RWPE2 (cell line): ENCODE measurements around the gene SPEG.

Experiments
- ATAC-seq: fragments of 200-7000 bp; cut with Tn5 transposase; 3 replicates; pipeline ENCODE4 v1.9.1; 2021; ENCODE audit warnings: low read depth
- DNase-seq: peaks from one replicate; pipeline ENCODE4 v3.0.0-alpha.2; 2020; ENCODE audit warnings: low spot score
- H3K27ac ChIP-seq: fragments of 450-650 bp; 2 replicates; pipeline ENCODE4 v1.5.1; 2017; ENCODE audit warnings: mild to moderate bottlenecking; ENCODE audit not compliant: poor library complexity, severe bottlenecking
- H3K27me3 ChIP-seq: fragments of 250-450 bp; sonication (Bioruptor Pico); 2 replicates; pipeline ENCODE4 v1.5.1; 2021; ENCODE audit warnings: mild to moderate bottlenecking, moderate library complexity; ENCODE audit not compliant: insufficient read depth, poor library complexity, severe bottlenecking
- H3K36me3 ChIP-seq: fragments of 250-450 bp; sonication (Bioruptor Pico); 2 replicates; pipeline ENCODE4 v1.5.1; 2020; ENCODE audit warnings: low read depth, mild to moderate bottlenecking, moderate library complexity
- H3K4me1 ChIP-seq: fragments of 250-450 bp; sonication (Bioruptor Pico); 2 replicates; pipeline ENCODE4 v1.5.1; 2021; ENCODE audit warnings: mild to moderate bottlenecking, moderate library complexity; ENCODE audit not compliant: insufficient read depth, poor library complexity, severe bottlenecking
- H3K4me3 ChIP-seq: fragments of 250-450 bp; sonication (Bioruptor Pico); 2 replicates; pipeline ENCODE4 v1.5.1; 2021; ENCODE audit warnings: mild to moderate bottlenecking, moderate library complexity; ENCODE audit not compliant: severe bottlenecking
- H3K9me3 ChIP-seq: fragments of 250-450 bp; sonication (Bioruptor Pico); 2 replicates; pipeline ENCODE4 v1.5.1; 2021; ENCODE audit warnings: mild to moderate bottlenecking, moderate library complexity; ENCODE audit not compliant: severe bottlenecking
- TF ChIP-seq, protein P1 (sequence below): fragments of 450-650 bp; IDR thresholded peaks from one replicate; pipeline ENCODE4 v1.5.1; 2017; ENCODE audit warnings: mild to moderate bottlenecking, moderate library complexity; ENCODE audit not compliant: poor library complexity, severe bottlenecking

The SPEG gene

DNA sequence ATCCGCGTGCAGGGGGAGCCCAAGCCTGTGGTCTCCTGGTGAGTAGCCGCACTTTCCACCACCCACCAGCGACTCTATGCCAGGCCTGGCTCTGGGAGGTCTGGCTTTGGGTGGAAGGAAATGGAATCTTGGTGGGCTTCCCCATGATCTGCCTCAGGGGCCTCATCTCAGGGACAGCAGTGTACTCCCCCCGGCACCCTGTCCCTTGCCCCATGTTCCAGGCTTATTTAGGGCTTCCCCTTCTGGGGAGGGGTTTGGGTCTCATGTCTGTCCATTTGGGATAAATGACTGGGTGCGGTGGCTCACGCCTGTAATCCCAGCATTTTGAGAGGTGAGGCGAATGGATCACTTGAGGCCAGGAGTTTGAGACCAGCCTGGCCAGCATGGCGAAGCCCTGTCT, 27.7 kb downstream of the SPEG start:
- TF ChIP-seq, protein P1, sequence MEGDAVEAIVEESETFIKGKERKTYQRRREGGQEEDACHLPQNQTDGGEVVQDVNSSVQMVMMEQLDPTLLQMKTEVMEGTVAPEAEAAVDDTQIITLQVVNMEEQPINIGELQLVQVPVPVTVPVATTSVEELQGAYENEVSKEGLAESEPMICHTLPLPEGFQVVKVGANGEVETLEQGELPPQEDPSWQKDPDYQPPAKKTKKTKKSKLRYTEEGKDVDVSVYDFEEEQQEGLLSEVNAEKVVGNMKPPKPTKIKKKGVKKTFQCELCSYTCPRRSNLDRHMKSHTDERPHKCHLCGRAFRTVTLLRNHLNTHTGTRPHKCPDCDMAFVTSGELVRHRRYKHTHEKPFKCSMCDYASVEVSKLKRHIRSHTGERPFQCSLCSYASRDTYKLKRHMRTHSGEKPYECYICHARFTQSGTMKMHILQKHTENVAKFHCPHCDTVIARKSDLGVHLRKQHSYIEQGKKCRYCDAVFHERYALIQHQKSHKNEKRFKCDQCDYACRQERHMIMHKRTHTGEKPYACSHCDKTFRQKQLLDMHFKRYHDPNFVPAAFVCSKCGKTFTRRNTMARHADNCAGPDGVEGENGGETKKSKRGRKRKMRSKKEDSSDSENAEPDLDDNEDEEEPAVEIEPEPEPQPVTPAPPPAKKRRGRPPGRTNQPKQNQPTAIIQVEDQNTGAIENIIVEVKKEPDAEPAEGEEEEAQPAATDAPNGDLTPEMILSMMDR, result no peak
- Histone ChIP-seq H3K4me3 (no peak overlapping the region), H3K36me3 (peaks cover 10% of the 10 kb centered on the region; the same call in 1 of the 2 replicates), H3K9me3 (no peaks in the 10 kb centered on the region), H3K4me1 (peaks cover 15% of the 10 kb centered on the region), H3K27me3 (no peaks in the 10 kb centered on the region), H3K27ac (no peak overlapping the region)
- no peak for DNase-seq
- ATAC-seq, result no peak

DNA sequence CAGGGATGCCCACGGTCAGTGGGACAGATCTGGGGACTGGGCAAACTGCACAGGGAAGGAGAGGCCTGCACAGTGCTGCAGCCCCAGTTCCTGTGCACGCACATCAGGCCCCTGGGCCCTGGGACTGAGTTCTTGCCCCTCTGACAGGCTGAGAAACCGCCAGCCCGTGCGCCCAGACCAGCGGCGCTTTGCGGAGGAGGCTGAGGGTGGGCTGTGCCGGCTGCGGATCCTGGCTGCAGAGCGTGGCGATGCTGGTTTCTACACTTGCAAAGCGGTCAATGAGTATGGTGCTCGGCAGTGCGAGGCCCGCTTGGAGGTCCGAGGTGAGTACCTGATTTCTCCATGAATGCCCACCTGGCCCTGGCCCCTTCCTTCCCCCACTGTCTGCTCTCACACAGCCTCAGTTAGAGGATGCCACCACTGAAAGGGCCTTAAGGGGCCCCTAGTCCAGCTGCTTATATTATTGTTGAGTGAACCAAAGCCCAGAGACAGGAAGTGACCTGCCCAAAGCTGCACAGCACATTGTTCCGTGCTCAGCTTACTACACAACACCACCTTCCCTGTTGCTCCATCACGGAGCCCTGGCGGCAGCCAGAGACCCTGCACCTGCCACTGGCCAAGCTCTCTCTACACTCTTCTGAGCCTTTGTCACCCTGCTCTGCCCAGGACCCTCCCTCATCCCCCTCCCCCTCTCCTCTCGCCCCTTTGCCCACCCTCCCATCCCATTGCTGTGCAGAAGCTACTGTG, 29.8 kb downstream of the SPEG start:
- Histone ChIP-seq H3K27ac (no peak overlapping the region), H3K4me3 (no peak overlapping the region), H3K36me3 (peaks cover 10% of the 10 kb centered on the region; the same call in 1 of the 2 replicates), H3K9me3 (no peaks in the 10 kb centered on the region), H3K4me1 (peaks cover 13% of the 10 kb centered on the region), H3K27me3 (no peaks in the 10 kb centered on the region)
- ATAC-seq (no peak), DNase-seq (no peak)
- TF ChIP-seq, protein P1, result no peak

DNA sequence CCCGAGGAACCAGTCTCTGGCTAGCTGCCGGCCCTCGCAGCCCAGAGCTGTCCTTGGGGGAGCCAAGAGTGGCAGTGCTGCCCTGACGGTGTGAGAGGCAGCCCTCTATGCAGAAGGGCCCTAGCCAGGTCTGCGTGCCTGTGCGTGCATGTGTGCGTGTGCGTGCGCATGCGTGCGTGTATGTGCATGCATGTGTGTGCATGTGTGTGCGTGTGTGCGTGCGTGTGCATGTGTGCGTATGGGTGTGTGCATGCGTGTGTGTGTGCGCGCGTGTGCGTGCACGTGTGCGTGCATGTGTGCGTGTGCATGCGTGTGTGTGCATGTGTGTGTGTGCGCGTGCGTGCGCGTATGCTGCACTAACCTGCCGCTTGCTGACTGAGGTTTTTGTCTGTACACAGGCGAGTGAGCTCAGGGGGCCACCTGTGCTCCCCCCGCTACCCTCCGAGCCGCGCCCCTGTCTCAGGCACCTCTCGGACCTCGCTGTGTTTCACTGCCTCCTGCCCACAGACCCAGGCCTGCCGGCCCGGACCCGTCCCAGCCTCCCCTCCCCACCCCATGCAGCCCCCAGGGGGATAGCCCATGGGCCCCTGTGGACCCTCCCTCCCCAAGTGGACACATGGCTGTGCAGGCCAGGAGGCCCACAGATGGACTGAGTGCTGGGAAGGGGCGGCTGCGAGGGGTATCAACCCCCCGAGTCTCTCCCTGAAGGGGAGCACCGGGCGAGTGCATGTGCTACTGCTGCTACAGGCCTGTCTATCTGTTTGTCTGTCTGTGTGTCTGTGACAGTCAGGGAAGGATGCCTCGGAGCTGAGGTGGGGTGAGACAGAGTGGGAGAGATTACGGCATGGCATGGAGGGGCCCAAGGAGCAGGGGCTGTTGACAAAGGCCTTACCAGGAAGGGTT, 31.3 kb downstream of the SPEG start:
- no peak for DNase-seq
- ATAC-seq, result no peak
- TF ChIP-seq, protein P1, result no peak
- Histone ChIP-seq H3K4me1 (peaks cover 17% of the 10 kb centered on the region), H3K4me3 (no peak overlapping the region), H3K36me3 (peaks cover 10% of the 10 kb centered on the region; the same call in 1 of the 2 replicates), H3K27me3 (no peaks in the 10 kb centered on the region), H3K9me3 (no peaks in the 10 kb centered on the region), H3K27ac (no peak overlapping the region)

DNA sequence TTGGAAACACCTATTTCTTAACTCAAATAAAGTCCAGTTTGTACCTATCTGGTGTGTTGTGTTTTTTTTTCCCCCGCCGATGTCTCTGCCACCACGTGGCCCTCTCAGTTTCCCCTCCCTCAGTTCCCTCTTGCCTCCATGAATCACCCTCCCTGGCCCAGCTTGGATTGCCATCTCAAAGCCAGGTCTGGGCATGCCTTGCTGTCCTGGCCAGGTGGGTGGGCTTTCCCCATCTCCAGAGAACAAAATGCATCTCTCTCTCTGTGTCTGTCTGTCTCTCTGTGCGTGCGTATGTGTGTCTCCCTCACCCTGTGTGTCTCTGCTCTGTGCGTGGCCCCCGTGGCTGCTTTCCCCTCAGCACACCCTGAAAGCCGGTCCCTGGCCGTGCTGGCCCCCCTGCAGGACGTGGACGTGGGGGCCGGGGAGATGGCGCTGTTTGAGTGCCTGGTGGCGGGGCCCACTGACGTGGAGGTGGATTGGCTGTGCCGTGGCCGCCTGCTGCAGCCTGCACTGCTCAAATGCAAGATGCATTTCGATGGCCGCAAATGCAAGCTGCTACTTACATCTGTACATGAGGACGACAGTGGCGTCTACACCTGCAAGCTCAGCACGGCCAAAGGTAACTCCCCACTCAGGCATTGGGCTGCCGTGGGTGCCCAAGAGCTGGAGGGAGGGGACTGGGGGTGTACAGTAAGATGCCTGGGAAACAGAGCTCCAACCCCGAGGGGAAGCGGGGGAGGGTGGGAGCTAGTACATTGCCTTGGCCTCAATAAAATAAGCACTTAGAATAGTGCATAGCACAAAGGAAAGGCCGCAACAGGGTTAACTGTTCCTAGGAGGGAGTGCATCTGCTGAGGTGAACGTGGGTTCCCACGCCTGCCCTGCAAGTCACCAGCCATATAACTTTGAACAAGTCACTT, 32.4 kb downstream of the SPEG start:
- Histone ChIP-seq H3K9me3 (no peaks in the 10 kb centered on the region), H3K4me3 (no peak overlapping the region), H3K27me3 (no peaks in the 10 kb centered on the region), H3K36me3 (peaks cover 7% of the 10 kb centered on the region; the same call in 1 of the 2 replicates), H3K4me1 (peaks cover 17% of the 10 kb centered on the region), H3K27ac (no peak overlapping the region)
- no peak for DNase-seq
- ATAC-seq, result peak; percentile 24; the same call in 1 of the 3 replicates
- TF ChIP-seq, protein P1, result no peak
